HCT116 (cell line): Measurements from ENCODE around the gene SPG11. TPM values are rescaled to one million over a fixed set of nuclear protein-coding genes. Genes with fewer than 3 reads are reported as not detected.

ENCODE experiments used
- ATAC-seq: fragments of 200-7000 bp; cut with Tn5 transposase; 2 replicates; pipeline ENCODE4 v1.9.1; 2020; ENCODE audit warnings: mild to moderate bottlenecking, moderate library complexity
- BruUV-seq: library from RNA; stranded (reverse); fragments of 400-500 nt; replicated peaks from 2 replicates; lab custom pipeline; 2021; lab: Mats Ljungman, UMichigan
- CTCF ChIA-PET: fragments of 300-600 bp; sonication (Branson Sonifier 250); formaldehyde crosslinking; loops from one replicate; lab custom pipeline; 2021; ENCODE audit warnings: antibody characterized with exemption; lab: Charles Lee
- POLR2A ChIA-PET: fragments of 300-600, 350-600 bp; sonication (Branson Sonifier 250); formaldehyde crosslinking; loops from one replicate; lab custom pipeline; 2021; ENCODE audit warnings: antibody characterized with exemption; lab: Charles Lee
- RAD21 ChIA-PET, 2 experiments: fragments of 300-600 bp; sonication (Branson Sonifier 250); formaldehyde crosslinking; loops; one replicate each; lab custom pipeline; 2023; ENCODE audit warnings: low total read pairs in 2 of 2; ENCODE audit not compliant: uncharacterized antibody in 2 of 2, unreplicated experiment in 2 of 2, low non-redundant PET in 1 of 2; lab: Charles Lee
- DNase-seq: peaks from one replicate; pipeline ENCODE4 v3.0.0-alpha.2; 2010; ENCODE audit warnings: low read depth, low spot score
- H2AFZ ChIP-seq: fragments of 200-600 bp; shearing (Covaris generic), sonication (generic); 2 replicates; pipeline ENCODE4 v1.6.1; 2017; ENCODE audit warnings: low read depth, mixed run types, mixed read lengths, antibody characterized with exemption, low read length; ENCODE audit not compliant: poor library complexity, severe bottlenecking
- H3K27ac ChIP-seq: 2 replicates; pipeline ENCODE4 v1.5.1; 2012; ENCODE audit warnings: low read depth, low read length
- H3K27me3 ChIP-seq: fragments of 200-600 bp; sonication (generic); 2 replicates; pipeline ENCODE4 v1.6.1; 2016; ENCODE audit warnings: mixed run types, low read length, mixed read lengths; ENCODE audit not compliant: insufficient read depth
- H3K36me3 ChIP-seq, 2 experiments: fragments of 200-500 bp in 1 of 2; fragments of 200-600 bp in 1 of 2; sonication (Bioruptor generic) in 1 of 2; sonication (generic) in 1 of 2; 2 replicates each; pipeline versions ENCODE4 v1.5.1 to v1.6.1; 2014 to 2016; ENCODE audit warnings: low read length in 2 of 2, inconsistent platforms in 1 of 2, mixed read lengths in 1 of 2, mixed run types in 1 of 2; ENCODE audit not compliant: insufficient read depth in 2 of 2, control insufficient read depth in 1 of 2
- H3K4me1 ChIP-seq, 2 experiments: fragments of 200-600 bp in 1 of 2; sonication (generic) in 1 of 2; 2 replicates each; pipeline versions ENCODE4 v1.5.1 to v1.6.1; 2012 to 2017; ENCODE audit warnings: low read length in 2 of 2, inconsistent platforms in 1 of 2, mild to moderate bottlenecking in 1 of 2, mixed read lengths in 1 of 2, mixed run types in 1 of 2, moderate library complexity in 1 of 2; ENCODE audit not compliant: insufficient read depth in 2 of 2, control insufficient read depth in 1 of 2
- H3K4me2 ChIP-seq: fragments of 200-600 bp; sonication (generic); 2 replicates; pipeline ENCODE4 v1.6.1; 2017; ENCODE audit warnings: mixed run types, low read length, mixed read lengths
- H3K4me3 ChIP-seq, 2 experiments: fragments of 200-600 bp in 1 of 2; sonication (generic) in 1 of 2; replicated peaks in 1 of 2; 2 replicates each; pipeline ENCODE4 v1.5.1; 2011 to 2016; ENCODE audit warnings: low read length in 2 of 2, control low read depth in 1 of 2, low read depth in 1 of 2, mild to moderate bottlenecking in 1 of 2, mixed read lengths in 1 of 2, mixed run types in 1 of 2
- H3K79me2 ChIP-seq: fragments of 200-600 bp; sonication (generic); 2 replicates; pipeline ENCODE4 v1.6.1; 2017; ENCODE audit warnings: mild to moderate bottlenecking, mixed run types, low read length, moderate library complexity, mixed read lengths; ENCODE audit not compliant: insufficient read depth
- H3K9ac ChIP-seq: fragments of 200-600 bp; sonication (generic); 2 replicates; pipeline ENCODE4 v1.6.1; 2016; ENCODE audit warnings: low read length, mixed read lengths
- H3K9me2 ChIP-seq: fragments of 200-600 bp; sonication (generic), shearing (Covaris generic); 2 replicates; pipeline ENCODE4 v1.6.1; 2017; ENCODE audit warnings: mixed run types, mild to moderate bottlenecking, moderate library complexity; ENCODE audit not compliant: insufficient read depth
- H3K9me3 ChIP-seq, 2 experiments: fragments of 200-500 bp in 1 of 2; fragments of 200-600 bp in 1 of 2; sonication (Bioruptor generic) in 1 of 2; sonication (generic) in 1 of 2; 2 replicates each; pipeline ENCODE4 v1.6.1; 2014 to 2017; ENCODE audit warnings: low read length in 2 of 2, mixed read lengths in 2 of 2, inconsistent platforms in 1 of 2, low read depth in 1 of 2, mild to moderate bottlenecking in 1 of 2, mixed run types in 1 of 2, moderate library complexity in 1 of 2; ENCODE audit not compliant: control insufficient read depth in 1 of 2, insufficient read depth in 1 of 2
- H4K20me1 ChIP-seq: fragments of 200-600 bp; sonication (generic), shearing (Covaris generic); 2 replicates; pipeline ENCODE4 v1.6.1; 2017; ENCODE audit warnings: mixed run types, mild to moderate bottlenecking, moderate library complexity; ENCODE audit not compliant: insufficient read depth
- ATF3 ChIP-seq: IDR thresholded peaks from 2 replicates; pipeline ENCODE4 v1.6.1; 2012
- CBX3 ChIP-seq: IDR thresholded peaks from 2 replicates; pipeline ENCODE4 v1.6.1; 2012; ENCODE audit warnings: low read depth
- CEBPB ChIP-seq: IDR thresholded peaks from 2 replicates; pipeline ENCODE4 v1.6.1; 2012; ENCODE audit warnings: low read depth
- CTCF ChIP-seq, 3 experiments: fragments of 200-600 bp in 1 of 3; sonication (generic) in 1 of 3; IDR thresholded peaks in 2 of 3; conservative IDR thresholded peaks in 1 of 3; 2 replicates each; pipeline ENCODE4 v1.5.1; 2012 to 2017; ENCODE audit warnings: low read depth in 2 of 3, low read length in 2 of 3, antibody characterized with exemption in 1 of 3, borderline replicate concordance in 1 of 3, control low read depth in 1 of 3, mild to moderate bottlenecking in 1 of 3, mixed read lengths in 1 of 3, mixed run types in 1 of 3, moderate library complexity in 1 of 3; ENCODE audit not compliant: insufficient read depth in 1 of 3
- EGR1 ChIP-seq: IDR thresholded peaks from 2 replicates; pipeline ENCODE4 v1.6.1; 2012; ENCODE audit warnings: low read depth
- FOSL1 ChIP-seq: IDR thresholded peaks from 2 replicates; pipeline ENCODE4 v1.6.1; 2012; ENCODE audit warnings: low read depth
- MAX ChIP-seq: IDR thresholded peaks from 2 replicates; pipeline ENCODE4 v1.6.1; 2012
- POLR2A ChIP-seq: IDR thresholded peaks from 2 replicates; pipeline ENCODE4 v1.7.0; 2011; ENCODE audit warnings: borderline replicate concordance; ENCODE audit not compliant: insufficient read depth, insufficient read length; ENCODE audit errors: extremely low read depth
- RAD21 ChIP-seq: IDR thresholded peaks from 2 replicates; pipeline ENCODE4 v1.6.1; 2012; ENCODE audit warnings: low read depth, mild to moderate bottlenecking
- SIN3A ChIP-seq: IDR thresholded peaks from 2 replicates; pipeline ENCODE4 v1.6.1; 2012; ENCODE audit warnings: low read depth
- SP1 ChIP-seq: IDR thresholded peaks from 2 replicates; pipeline ENCODE4 v1.6.1; 2012; ENCODE audit warnings: low read depth
- SRF ChIP-seq: IDR thresholded peaks from 2 replicates; pipeline ENCODE4 v1.6.1; 2012; ENCODE audit warnings: low read depth
- TCF7L2 ChIP-seq: IDR thresholded peaks from 2 replicates; pipeline ENCODE4 v1.7.0; 2011; ENCODE audit warnings: borderline replicate concordance, inconsistent platforms; ENCODE audit not compliant: insufficient read depth, insufficient read length; ENCODE audit errors: extremely low read depth
- ZFX ChIP-seq: fragments of 450-650 bp; IDR thresholded peaks from 2 replicates; pipeline ENCODE4 v1.6.1; 2017
- intact Hi-C: fragments of 100-400 bp; cut with micrococcal nuclease; formaldehyde crosslinking; loops from 2 replicates; pipeline ENCODE4 v1.10.0; 2022
- total RNA-seq: library from RNA; stranded (reverse); gene quantifications from one replicate; pipeline ENCODE4 v1.2.1, GENCODE V29; 2021; ENCODE audit not compliant: unreplicated experiment

The SPG11 gene
- total RNA-seq, 1 experiment from 2014 or later: 34.8 TPM

- TF ChIP-seq SP1 (no peak), EGR1 (no peak), CEBPB (no peak), ZFX (no peak), ATF3 (no peak), CTCF (IDR thresholded peaks at IDR 0.05 in 2 of 3, conservative IDR thresholded peaks at IDR 0.05 in 1 of 3; ENCODE audit: borderline replicate concordance in 1 of 3, insufficient read depth in 1 of 3, low read depth in 2 of 3, low read length in 2 of 3) (no peak), MAX (no peak), SIN3A (no peak), SRF (no peak), POLR2A (no peak), CBX3 (no peak), TCF7L2 (no peak), FOSL1 (no peak), RAD21 (no peak)
- Histone ChIP-seq H3K4me3 (no peak overlapping the region), H3K27ac (no peak overlapping the region), H3K4me2 (no peak overlapping the region), H3K79me2 (peaks cover 19% of the 10 kb centered on the region), H3K9me2 (no peaks in the 10 kb centered on the region), H3K9me3 (no peaks in the 10 kb centered on the region), H3K9ac (no peak overlapping the region), H3K27me3 (no peaks in the 10 kb centered on the region), H3K4me1 (peaks cover 5 to 13% of the 10 kb centered on the region in 2 experiments), H4K20me1 (no peaks in the 10 kb centered on the region), H3K36me3 (no peaks in the 10 kb centered on the region), H2AFZ (no peak overlapping the region)
- ChIA-PET RAD21 (no interaction called here), CTCF (interaction anchor here (1.5 kb wide), 1 partner anchor 17 kb away, joined by 4 read pairs; no protein-coding TSS in a partner anchor), POLR2A (interaction anchor here (0.7 to 1.5 kb wide), 2 partner anchors 61 to 70 kb away, joined by 3 to 4 read pairs; partner anchors contain the start of gene TRIM69)
- DNase-seq: no peak
- no TSS peak for BruUV-seq
- intact Hi-C loops: no loop called here
- no peak for ATAC-seq
Measured at GRCh38 chr15:44666210-44667038, 3.0 kb upstream of the SPG11 start.
